ELF-1 (cell line): ENCODE data around the gene CABLES1.
"Not testable (repeated sequence)": the region's sequence is repeated elsewhere in the genome, so short reads cannot be mapped to it uniquely, and the experiment has no call there.

Source experiments
- DNase-seq: peaks from one replicate; pipeline ENCODE4 v3.0.0-alpha.2; 2016; ENCODE audit warnings: low read depth, low spot score

CABLES1 gene

DNA sequence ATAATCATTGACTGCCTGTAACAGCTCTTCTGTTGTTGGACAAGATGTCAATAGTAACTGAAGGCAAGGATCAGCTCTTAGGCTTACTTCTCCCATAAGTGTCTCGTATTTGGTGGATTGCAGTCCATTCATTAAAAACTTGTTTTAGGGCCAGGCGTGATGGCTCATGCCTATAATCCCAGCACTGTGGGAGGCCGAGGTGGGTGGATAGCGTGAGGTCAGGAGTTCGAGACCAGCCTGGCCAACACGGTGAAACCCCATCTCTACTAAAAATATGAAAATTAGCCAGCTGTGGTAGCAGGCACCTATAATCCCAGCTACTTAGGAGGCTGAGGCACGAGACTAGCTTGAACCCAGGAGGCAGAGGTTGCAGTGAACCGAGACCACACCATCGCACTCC lies 26.1 kb upstream of the CABLES1 start:
- DNase-seq, result not testable (repeated sequence)

DNA sequence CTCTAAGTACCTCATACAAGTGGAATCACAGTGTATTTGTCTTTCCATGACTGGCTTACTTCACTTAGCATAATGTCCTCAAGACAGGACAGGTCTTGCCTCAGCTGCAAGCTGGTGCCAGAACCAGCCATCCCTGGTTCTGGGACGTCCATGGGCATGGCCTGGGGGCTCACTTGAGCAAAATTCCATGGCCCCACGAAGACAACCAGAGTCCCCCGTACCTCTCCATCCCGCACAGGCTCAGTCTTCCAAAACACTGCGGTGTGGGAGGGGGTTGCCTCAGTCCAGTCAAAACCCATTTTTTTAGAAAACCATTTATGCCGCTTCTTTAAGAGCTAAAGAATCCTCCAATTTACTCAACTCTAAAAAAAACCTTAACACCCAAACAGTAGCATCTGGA lies 21.7 kb upstream of the CABLES1 start:
- DNase-seq, result no peak

DNA sequence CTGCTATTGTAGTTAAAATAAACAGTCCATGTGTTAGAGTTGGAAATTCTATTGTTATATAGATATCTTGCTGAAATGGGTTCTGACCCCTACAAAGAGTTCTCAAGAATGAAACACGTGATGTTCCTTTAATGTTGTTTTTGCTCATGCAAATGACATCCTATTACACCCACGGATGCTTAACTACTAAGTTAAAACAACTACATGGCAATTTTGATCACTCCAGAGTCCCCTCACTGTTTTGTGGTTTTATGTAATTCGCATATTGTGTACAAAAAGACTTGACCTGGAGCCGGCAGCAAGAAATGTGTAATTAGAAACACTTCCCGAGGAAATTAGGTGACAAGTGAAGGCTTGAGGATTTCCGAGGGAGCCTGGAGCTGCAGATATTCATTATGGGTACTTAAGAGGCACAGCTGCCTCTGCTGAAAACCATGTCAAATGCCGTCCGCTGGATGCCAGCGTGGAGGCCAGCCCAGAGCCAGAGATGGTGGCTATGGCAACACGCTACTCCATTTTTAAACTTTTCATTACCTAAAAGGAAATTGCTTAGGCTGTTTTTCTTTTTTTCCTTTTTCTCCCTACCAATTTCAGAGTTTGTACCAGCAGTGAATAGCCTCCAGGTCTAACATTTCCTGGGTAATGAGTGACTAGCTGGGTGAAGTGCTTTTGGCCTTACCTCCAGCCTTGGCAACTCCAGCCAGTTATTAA lies 21.0 kb upstream of the CABLES1 start:
- DNase-seq, result no peak

DNA sequence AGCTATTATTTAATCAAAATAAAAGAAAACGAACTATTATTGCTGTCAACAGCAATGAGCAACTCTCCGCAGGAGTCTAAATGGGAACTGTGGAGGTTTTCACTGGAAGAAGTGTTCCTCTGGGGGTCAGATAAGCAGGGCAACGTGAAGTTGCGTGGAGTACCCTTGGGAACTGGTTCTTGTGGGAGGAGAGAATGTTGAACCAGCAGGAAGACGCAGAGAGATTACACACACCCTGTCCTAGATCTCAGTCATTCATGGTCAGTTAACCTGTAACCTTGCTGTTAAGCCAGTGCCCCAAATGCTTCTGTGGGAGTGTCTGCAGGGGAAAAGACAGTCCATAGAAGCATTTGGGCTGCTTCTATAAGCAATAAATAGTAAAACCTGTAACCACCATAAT lies 20.4 kb upstream of the CABLES1 start:
- DNase-seq, result no peak

DNA sequence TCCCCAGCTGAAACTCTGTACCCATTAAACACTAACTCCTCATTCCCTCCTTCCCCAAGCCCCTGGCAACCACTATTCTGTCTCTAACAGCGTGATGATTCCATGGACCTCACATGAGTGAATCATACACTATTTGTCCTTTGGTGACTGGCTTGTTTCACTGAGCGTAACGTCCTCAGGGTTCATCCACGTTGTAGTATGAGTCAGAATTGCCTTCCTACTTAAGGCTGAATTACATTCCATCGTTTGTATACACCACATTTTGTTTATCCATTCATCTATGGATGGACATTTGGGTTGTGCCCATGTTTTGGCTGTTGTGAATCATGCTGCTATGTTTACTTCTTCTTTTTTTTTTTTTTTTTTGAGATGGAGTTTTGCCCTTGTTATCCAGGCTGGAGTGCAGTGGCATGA lies 19.6 kb upstream of the CABLES1 start:
- DNase-seq, result no peak

DNA sequence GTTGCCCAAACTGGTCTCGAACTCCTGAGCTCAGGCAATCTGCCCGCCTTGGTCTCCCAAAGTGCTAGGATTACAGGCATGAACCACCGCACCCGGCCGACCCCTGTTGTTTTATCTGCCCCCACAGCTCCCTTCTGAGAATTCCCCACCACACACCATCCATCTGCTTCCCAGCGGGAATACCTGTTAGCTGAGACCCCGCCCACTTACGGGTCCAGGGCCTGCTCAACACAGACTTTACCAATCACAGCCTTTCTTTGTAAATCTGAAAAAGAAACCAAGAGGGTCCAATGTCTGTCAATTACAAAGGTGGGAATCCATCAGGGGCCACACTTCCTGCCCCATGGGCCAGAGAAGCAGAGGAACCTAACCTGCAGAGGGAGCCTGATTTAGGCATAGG lies 14.2 kb upstream of the CABLES1 start:
- DNase-seq, result no peak

DNA sequence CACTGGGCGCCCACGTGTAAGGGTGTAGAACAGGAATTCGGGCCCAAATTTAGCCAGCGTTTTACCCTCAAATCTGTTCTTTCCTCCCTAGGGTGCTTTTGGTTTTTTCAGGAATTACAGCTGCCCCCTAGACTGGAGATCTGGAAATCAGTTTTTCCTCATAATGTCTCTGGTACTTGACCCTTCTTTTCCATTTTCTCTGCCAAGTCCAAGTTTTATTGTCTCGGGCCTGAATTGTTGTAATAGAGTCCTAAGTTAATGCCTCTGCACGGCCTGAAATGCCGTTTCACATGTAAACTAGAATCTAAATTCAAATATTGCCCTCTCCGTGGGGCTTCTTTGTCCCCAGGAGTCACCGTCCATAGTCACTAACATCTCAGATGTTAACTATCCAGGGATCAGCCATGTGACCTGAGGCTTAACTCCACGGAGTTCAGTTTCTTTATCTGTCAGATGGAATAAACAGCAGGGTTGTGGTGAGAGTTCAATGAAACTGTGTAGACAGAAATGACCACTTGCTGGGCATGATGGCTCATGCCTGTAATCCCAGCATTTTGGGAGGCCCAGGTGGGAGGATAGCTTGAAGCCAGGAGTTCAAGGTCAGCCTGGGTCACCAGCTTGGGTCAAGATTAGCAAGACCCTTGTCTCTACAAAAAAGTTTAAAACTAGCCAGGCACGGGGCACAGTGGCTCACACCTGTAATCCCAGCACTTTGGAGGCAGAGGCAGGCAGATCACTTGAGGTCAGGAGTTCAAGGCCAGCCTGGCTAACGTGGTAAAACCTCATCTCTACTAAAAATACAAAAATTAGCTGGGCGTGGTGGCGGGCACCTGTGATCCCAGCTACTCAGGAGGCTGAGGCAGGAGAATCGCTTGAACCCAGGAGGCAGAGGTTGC lies 12.7 kb upstream of the CABLES1 start:
- DNase-seq, result no peak

DNA sequence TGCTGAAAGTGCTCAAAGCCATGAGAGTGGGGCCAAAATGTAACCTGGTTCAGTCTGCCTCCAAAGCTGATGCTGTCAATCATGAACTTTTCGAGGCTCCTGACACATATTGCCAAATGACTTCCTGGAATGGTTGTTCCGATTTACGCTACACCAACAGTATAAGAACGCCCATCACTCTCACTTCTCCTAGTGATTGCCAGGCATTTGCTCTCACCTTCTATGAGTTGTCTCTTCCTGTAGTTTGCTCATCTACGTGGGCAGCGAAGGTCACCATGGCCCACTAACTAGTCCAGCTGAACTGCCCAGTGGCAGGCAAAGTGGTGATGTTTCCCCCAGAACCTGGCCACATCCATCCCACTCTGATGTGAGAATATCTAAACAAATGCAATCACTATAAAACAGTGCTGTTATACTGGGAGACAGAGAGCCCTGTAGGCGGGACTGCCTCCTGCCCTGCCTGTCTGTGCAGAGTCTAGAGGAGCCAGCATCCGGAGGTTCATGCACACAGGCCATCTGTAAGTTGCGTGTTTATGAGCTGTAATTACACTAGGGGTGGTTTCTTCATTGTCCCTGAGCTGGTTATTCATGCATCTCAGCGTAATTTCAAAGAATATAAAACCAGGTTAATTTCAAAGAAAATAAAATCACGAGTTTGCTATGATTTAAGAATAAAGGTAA lies 8.8 kb upstream of the CABLES1 start:
- no peak for DNase-seq

DNA sequence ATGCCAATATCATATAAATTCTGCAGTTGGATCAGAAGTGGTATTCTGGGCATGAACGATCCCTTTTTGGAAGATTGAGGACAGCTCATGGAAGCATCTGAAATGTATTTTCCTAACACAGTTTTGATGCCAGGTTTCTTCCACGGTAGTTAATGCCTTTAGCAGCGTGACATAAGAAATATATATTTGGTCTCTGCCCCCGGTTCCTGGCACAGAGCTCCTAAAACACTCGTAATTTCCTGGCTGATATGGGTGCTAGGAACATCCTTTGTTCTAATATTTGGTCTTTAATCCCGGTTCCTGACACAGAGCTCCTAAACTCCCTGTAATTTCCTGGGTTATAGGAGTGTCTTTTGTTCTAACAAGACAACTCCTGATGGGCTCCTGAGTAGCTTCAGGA lies 8.2 kb upstream of the CABLES1 start:
- no peak for DNase-seq

DNA sequence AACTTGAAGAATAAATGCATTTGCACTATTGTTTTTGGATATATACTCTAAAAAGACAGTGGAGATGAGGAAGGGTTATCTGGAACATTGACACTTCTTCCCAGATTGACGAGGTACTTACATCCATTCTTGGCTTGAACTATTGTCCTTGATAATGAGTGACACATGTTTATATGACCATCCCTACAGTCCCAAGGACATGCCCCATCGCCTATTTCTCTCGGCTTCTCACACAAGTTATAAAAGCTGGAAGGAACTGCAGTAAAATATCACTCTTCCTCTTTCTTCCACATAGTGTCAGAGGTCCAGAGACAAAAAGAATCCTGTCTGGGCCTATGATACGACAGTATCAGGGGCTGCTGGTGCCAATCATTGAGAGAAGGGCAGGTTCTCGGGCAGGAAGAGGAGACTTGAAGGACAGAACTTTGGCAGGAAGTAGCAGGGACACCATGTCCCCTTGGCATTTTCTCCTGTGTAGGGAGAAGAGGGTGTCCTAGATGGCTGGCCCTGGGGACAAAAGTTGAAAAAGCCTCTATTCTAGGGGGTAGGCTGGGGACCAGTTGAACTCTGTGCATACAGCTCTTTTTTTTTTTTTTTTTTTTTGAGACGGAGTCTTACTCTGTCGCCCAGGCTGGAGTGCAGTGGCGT lies 5.8 kb upstream of the CABLES1 start:
- DNase-seq, result no peak

DNA sequence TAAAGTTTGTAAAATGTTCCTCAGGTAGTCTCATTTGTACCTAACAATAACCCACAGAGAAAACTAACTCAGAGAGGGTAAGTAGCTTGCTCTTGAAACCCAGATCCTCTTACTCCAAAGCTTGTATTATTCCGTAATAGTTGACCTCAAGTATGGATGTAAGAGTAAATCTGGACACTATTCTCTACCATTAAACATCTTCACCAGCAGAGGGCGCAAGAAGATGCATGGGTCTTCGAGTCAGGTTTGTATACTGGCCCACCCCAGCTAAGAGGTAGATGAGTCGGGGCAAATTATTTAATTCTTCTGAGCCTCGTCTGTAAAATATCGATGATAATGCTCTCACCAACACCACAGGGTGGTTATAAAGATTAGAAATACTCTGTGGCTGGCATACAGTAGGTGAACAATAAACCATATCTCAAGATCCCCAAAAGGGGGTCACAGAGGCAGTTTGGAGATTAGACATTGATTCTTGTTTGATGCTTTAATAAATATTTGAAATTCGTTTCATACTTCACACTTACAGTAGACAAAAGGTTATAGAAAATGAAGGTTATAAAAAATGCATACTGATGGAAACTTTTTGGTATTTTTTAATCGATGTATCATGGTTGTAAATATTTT lies 3.5 kb upstream of the CABLES1 start:
- DNase-seq, result peak; percentile 45

DNA sequence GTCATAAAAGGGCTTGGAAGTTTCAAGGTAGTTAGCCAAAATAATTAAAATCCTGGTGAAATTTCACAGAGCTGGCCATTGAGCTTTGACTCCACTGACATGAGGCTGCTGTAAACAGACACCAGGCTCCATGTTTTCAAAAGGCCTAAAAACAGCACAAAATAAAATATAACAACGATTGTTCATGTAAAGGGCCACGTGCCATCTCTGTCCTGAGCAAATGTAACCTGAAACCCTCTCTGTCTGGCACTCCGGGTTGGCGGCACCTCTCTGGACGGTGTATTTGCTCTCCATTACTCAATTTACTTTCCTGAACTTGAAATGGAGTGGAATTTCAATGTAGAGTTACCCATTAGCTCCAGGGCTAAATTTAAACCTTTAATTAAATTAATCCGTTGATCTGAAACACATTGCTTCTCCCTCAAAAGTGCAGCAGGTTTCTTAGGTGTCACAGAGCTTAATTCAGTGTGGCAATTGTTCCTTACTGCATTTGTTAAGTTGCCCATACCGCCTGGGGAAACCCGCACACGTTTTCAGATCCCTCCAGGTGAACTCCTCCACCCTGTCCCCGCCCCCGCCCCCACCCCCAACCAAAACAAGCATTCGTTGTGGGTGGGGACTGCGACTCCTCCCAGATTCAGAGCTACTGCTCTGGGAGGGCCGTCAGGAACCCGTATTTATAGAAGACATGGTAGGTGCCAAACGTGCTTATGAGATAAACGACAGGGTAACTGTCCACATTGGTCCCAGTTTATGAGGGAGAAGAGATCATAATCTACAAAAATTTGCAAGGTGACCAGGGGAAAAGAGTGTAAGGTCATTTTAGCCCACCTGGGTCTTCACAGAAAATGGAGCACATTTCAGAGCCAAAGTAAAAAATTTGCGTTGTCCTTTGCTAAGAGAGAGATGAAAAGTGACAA lies 1.2 kb upstream of the CABLES1 start:
- peak; percentile 84 for DNase-seq

DNA sequence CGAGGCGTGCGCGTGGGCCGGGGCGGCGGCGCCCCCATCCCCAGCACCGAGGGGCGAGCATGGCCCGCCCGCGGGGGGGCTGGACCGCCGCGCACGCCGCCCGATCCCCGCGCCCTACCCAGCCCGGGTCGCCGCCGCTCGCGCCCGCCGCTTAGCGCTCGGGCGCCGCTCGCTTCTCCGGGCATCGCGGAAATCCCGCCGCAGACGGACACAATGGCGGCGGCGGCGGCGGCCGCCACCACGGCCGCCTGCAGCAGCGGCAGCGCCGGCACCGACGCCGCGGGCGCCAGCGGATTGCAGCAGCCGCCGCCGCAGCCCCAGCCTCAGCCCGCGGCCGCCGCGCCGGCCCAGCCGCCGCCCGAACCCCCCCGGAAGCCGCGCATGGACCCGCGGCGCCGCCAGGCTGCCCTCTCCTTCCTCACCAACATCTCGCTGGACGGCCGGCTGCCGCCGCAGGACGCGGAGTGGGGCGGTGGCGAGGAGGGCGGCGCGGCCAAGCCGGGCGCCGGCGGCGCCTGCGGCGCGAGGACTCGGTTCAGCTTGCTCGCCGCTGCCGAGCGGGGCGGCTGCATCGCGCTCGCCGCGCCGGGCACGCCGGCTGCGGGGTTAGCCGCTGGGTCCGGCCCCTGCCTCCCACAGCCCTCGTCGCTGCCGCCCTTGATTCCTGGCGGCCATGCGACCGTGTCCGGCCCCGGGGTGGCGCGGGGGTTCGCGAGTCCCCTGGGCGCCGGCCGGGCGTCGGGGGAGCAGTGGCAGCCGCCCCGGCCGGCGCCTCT lies 453 bp downstream of the CABLES1 start:
- DNase-seq, result peak; percentile 18

DNA sequence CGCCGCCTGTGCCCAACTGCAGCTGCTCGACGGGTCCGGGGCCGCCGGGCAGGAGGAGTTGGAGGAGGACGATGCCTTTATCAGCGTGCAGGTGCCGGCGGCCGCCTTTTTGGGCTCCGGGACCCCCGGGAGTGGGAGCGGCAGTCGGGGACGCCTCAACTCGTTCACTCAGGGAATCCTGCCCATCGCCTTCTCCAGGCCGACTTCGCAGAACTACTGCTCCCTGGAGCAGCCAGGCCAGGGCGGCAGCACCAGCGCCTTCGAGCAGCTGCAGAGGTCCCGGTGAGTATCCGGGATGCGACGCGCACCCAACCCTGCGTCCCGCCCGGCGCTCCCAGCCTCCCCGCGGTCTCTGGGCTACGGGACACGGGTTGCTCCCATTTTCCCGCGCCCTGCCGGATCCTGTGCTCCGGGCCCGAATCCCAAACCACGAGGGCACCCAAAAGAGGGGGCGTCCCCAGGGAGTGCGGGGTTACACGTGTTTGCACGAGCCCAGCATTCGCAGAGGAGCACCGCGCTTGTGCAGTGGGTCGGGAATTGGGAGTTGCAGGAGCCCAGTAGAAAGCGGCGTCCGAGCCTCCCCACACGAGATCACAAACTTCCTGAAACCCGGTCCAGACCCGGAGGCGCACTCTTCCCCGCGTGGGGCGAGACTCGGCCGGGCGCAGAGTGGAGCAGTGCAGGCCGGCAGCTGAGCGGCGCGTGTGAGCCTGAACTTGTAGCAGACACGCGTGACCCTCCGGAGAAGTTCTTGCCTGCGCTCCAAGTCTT lies 1.2 kb downstream of the CABLES1 start:
- peak; percentile 60 for DNase-seq

DNA sequence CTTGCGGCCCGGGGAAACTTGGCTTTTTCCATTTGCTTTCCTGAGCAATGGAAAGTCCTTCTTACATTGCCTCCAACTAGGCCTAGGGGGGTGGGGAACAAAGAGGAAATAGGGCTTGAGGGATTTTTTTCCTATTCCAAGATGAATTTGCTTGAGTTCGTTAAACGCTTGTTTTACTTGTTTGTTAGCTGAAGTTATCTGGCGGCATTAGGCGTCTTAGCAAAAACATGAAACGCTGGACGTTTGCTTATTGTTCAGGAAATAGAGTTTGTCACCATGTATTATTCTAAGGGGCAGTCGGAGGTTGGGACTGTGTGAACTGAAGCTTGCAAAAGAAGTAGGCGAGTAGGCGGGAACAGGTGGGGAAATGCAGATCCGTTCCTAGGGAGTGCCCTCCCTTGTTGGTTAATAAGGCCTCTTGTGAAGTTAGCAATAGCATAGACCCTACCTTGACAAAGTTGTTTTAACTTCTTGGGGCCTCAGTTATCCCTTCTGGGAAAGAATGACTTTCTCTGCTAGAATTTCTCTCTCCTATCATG lies 1.9 kb downstream of the CABLES1 start:
- DNase-seq, result peak; percentile 47

DNA sequence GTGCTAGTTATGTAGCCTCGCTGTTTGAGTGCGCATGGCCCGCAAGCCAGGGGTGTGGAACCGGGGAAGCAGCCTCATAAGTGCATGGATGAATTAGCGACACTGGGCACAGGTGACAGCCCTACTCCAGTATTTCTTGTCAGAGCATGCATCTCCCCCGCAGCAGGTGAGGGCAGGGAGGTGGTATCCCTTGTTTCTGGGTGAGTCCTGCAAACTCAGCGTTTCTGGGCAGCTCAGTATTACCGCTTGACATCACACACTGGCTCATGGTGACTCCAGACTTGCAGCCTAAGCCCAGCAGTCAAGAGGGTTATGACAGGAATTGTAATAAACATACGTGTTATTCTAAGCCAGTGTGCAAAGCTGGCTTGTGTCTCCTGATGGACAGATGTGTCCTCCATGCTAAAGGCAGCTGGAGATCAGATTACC lies 2.5 kb downstream of the CABLES1 start:
- DNase-seq, result peak; percentile 18

DNA sequence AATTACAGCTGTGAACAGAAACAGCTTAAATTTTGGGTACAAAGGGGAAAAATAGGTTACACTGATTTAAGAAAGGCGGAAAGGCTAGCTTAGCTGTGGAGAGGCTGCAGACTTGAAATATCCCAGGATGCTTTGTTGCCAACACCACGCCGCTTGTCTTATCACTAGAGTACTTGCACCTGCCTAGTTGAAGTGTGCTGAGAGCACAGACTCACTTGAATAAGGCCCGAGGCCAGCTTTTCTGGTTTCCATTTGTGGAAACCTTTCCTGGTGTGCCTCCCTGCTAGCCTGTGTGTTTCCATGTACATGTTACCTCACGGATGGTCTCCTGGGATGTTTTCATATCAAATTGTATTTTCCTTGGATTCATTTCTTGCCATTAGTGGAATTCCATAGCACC lies 3.2 kb downstream of the CABLES1 start:
- DNase-seq, result no peak
